ENCODE data around the gene NEGR1. TPM values are rescaled to one million over a fixed set of nuclear protein-coding genes. Genes with fewer than 3 reads are reported as not detected.

The NEGR1 gene
- total and polyA plus RNA-seq, 3 donors from 2014 or later: 2.9 to 7.6 (median 3.1) TPM

- Histone ChIP-seq H3K9me3 (no peaks in the 10 kb centered on the region), H3K36me3 (ENCODE audit: low read depth, missing control alignments) (no peaks in the 10 kb centered on the region), H3K27ac (no peak overlapping the region), H3K27me3 (no peaks in the 10 kb centered on the region), H3K4me1 (no peaks in the 10 kb centered on the region), H3K4me3 (no peak overlapping the region)
- TF ChIP-seq CTCF (IDR thresholded peaks at IDR 0.05): no peak
- TF ChIP-seq POLR2A (IDR thresholded peaks at IDR 0.05): no peak
- intact Hi-C loops (cut with DNase I; ENCODE audit: low total_unique reads): no loop called here
- DNase-seq: no peak
- 77 to 88% methylated on average over 2 of the region's 2 CpGs for WGBS, 2 donors
These were observed 397.2 kb downstream of the NEGR1 start for GRCh38 chr1:71885171-71885570.

- Histone ChIP-seq H3K4me3 (no peak overlapping the region), H3K27ac (no peak overlapping the region), H3K9me3 (no peaks in the 10 kb centered on the region), H3K4me1 (no peaks in the 10 kb centered on the region), H3K27me3 (no peaks in the 10 kb centered on the region), H3K36me3 (ENCODE audit: low read depth, missing control alignments) (no peaks in the 10 kb centered on the region)
- intact Hi-C loops (cut with DNase I; ENCODE audit: low total_unique reads): no loop called here
- no peak for DNase-seq
- 40 to 42% methylated on average over 2 of the region's 2 CpGs for WGBS, 2 donors
- no peak for TF ChIP-seq CTCF (IDR thresholded peaks at IDR 0.05)
- TF ChIP-seq POLR2A (IDR thresholded peaks at IDR 0.05): no peak
These were observed 399.7 kb downstream of the NEGR1 start for GRCh38 chr1:71882637-71883036.

- Histone ChIP-seq H3K27ac (no peak overlapping the region), H3K36me3 (ENCODE audit: low read depth, missing control alignments) (no peaks in the 10 kb centered on the region), H3K4me1 (no peaks in the 10 kb centered on the region), H3K27me3 (no peaks in the 10 kb centered on the region), H3K9me3 (no peaks in the 10 kb centered on the region), H3K4me3 (no peak overlapping the region)
- DNase-seq: no peak
- TF ChIP-seq POLR2A (IDR thresholded peaks at IDR 0.05) (no peak), CTCF (IDR thresholded peaks at IDR 0.05) (no peak)
- 52 to 54% methylated on average over 3 of the region's 3 CpGs for WGBS, 2 donors
- intact Hi-C loops (cut with DNase I; ENCODE audit: low total_unique reads): no loop called here
These were observed 400.1 kb downstream of the NEGR1 start for GRCh38 chr1:71882226-71882625.

- DNase-seq: no peak
These were observed 400.7 kb downstream of the NEGR1 start for GRCh38 chr1:71881611-71882010.

More at GRCh38 chr1:71881611-71882010, 400.7 kb downstream of the NEGR1 start:
- H3K9me3 ChIP-seq: no peaks in the 10 kb centered on the region
- H3K36me3 ChIP-seq (ENCODE audit: low read depth, missing control alignments): no peaks in the 10 kb centered on the region
- H3K27me3 ChIP-seq: no peaks in the 10 kb centered on the region
- TF ChIP-seq POLR2A (IDR thresholded peaks at IDR 0.05): no peak
- TF ChIP-seq CTCF (IDR thresholded peaks at IDR 0.05): no peak
- no peaks in the 10 kb centered on the region for H3K4me1 ChIP-seq
- no peak overlapping the region for H3K4me3 ChIP-seq
- H3K27ac ChIP-seq: no peak overlapping the region
- intact Hi-C loops (cut with DNase I; ENCODE audit: low total_unique reads): no loop called here

Data from testis (tissue), 3 donors.